ENCODE measurements around the gene PRSS1. TPM values are rescaled to one million over a fixed set of nuclear protein-coding genes. Genes with fewer than 3 reads are reported as not detected.
A peak's percentile ranks its signal among the peaks of the same experiment; 100 is the strongest.

The PRSS1 gene
- total and polyA plus RNA-seq, 2 donors (not counting 1 experiment from before 2014, with no cell fraction given) = not detected

DNA sequence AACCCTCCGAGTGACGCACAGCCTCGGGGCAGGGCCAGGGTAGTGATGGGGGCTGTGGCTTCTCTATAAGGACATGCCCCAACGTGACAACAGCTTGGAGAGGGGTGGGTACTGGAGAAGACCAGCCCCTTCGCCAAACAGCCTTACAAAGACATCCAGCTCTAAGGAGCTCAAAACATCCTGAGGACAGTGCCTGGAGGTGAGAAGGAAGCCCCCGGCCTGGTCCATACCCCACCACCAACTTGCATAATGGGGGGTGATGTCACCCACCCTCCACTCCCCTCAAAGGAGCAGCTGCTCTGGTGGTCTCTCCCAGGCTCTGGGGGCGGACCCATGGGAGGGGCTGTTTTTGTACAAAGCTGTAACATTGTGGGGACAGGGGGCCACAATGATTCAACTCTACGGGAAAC is 36.6 kb downstream of the PRSS1 start:
- Histone ChIP-seq H4K20me1 (ENCODE audit: control insufficient read depth, insufficient read depth, low read length, poor library complexity, severe bottlenecking) (no peaks in the 10 kb centered on the region), H2AFZ (ENCODE audit: insufficient read depth, low read depth, low read length, poor library complexity, severe bottlenecking) (no peak overlapping the region), H3K27me3 (replicated peaks in 1 of 4; ENCODE audit: control extremely low read depth in 1 of 4, control insufficient read depth in 3 of 4, insufficient read depth in 4 of 4, low read length in 3 of 4) (no peaks in the 10 kb centered on the region), H3K4me1 (ENCODE audit: control insufficient read depth in 2 of 2, insufficient read depth in 2 of 2, low read length in 2 of 2) (peaks cover 26 to 40% of the 10 kb centered on the region in 2 donors), H3K9ac (ENCODE audit: low read length) (no peak overlapping the region), H3K27ac (ENCODE audit: low read length in 2 of 2) (no peak overlapping the region), H3K4me2 (replicated peaks; ENCODE audit: low read depth, low read length, poor library complexity, severe bottlenecking) (no peak overlapping the region), H3K79me2 (ENCODE audit: control insufficient read depth, insufficient read depth, low read length) (no peaks in the 10 kb centered on the region), H3K4me3 (ENCODE audit: control extremely low read depth in 1 of 5, extremely low read depth in 1 of 5, insufficient read depth in 1 of 5, low read depth in 2 of 5, low read length in 4 of 5) (peak overlapping the region in 3 of 5 experiments; percentile 4 to 20 (median 9)), H3K9me3 (ENCODE audit: control extremely low read depth in 1 of 3, control insufficient read depth in 2 of 3, insufficient read depth in 1 of 3, low read length in 2 of 3) (no peaks in the 10 kb centered on the region), H3K36me3 (replicated peaks in 1 of 2; ENCODE audit: control extremely low read depth in 1 of 2, control insufficient read depth in 1 of 2, extremely low read depth in 1 of 2, insufficient read depth in 2 of 2, low read length in 1 of 2) (no peaks in the 10 kb centered on the region)
- peaks cover 56% of the 10 kb centered on the region for H3K4me1 Mint-ChIP-seq
- DNase-seq (peak; percentile 39), ATAC-seq (ENCODE audit: low read depth) (no peak)
- peaks cover 2% of the 10 kb centered on the region for H3K9me3 Mint-ChIP-seq (ENCODE audit: insufficient read depth)
- TF ChIP-seq, protein P1, sequence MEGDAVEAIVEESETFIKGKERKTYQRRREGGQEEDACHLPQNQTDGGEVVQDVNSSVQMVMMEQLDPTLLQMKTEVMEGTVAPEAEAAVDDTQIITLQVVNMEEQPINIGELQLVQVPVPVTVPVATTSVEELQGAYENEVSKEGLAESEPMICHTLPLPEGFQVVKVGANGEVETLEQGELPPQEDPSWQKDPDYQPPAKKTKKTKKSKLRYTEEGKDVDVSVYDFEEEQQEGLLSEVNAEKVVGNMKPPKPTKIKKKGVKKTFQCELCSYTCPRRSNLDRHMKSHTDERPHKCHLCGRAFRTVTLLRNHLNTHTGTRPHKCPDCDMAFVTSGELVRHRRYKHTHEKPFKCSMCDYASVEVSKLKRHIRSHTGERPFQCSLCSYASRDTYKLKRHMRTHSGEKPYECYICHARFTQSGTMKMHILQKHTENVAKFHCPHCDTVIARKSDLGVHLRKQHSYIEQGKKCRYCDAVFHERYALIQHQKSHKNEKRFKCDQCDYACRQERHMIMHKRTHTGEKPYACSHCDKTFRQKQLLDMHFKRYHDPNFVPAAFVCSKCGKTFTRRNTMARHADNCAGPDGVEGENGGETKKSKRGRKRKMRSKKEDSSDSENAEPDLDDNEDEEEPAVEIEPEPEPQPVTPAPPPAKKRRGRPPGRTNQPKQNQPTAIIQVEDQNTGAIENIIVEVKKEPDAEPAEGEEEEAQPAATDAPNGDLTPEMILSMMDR (IDR thresholded peaks at IDR 0.05) = no peak
- no peak for TF ChIP-seq EZH2 (IDR thresholded peaks at IDR 0.05; ENCODE audit: borderline replicate concordance, insufficient read depth, low read depth, low read length, poor library complexity, severe bottlenecking)
- H3K4me3 Mint-ChIP-seq = peak overlapping the region; percentile 26
- WGBS (ENCODE audit: insufficient coverage) = 100% methylated on average over 1 of the region's 8 CpGs
- peak overlapping the region; percentile 78 for H3K27ac Mint-ChIP-seq
- ChIA-PET POLR2A (interaction anchor here (8.5 to 18.8 kb wide), 2 partner anchors 10 to 25 kb away, joined by 205 to 961 read pairs; no protein-coding TSS in a partner anchor), CTCF (interaction anchor here (0.9 to 32.8 kb wide), 9 partner anchors 10 to 153 kb away, joined by 3 to 1138 read pairs (median 30); partner anchors contain the start of gene EPHB6)
- H3K27me3 Mint-ChIP-seq = no peaks in the 10 kb centered on the region
- intact Hi-C loops (cut with micrococcal nuclease) = no loop called here

DNA sequence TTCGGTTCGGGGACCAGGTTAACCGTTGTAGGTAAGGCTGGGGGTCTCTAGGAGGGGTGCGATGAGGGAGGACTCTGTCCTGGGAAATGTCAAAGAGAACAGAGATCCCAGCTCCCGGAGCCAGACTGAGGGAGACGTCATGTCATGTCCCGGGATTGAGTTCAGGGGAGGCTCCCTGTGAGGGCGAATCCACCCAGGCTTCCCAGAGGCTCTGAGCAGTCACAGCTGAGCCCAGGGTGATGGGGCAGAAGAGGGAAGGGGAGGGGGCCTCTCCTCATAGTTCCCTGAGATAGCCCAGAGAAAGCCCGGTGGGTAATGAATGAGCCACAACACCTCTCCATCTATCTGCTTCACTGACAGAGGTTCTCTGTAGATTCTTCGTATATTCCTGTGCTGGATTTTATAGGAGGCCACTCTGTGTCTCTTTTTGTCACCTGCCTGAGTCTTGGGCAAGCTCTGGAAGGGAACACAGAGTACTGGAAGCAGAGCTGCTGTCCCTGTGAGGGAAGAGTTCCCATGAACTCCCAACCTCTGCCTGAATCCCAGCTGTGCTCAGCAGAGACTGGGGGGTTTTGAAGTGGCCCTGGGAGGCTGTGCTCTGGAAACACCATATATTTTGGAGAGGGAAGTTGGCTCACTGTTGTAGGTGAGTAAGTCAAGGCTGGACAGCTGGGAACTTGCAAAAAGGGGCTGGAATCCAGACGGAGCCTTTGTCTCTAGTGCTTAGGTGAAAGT is 37.9 kb downstream of the PRSS1 start:
- Mint-ChIP-seq H3K4me3 (no peak overlapping the region), H3K9me3 (ENCODE audit: insufficient read depth) (peaks cover 2% of the 10 kb centered on the region), H3K27ac (peak overlapping the region; percentile 83), H3K4me1 (peaks cover 57% of the 10 kb centered on the region), H3K27me3 (no peaks in the 10 kb centered on the region)
- intact Hi-C loops (cut with micrococcal nuclease) = no loop called here
- H3K36me3 ChIP-seq (replicated peaks in 1 of 2; ENCODE audit: control extremely low read depth in 1 of 2, control insufficient read depth in 1 of 2, extremely low read depth in 1 of 2, insufficient read depth in 2 of 2, low read length in 1 of 2) = no peaks in the 10 kb centered on the region
- TF ChIP-seq, protein P1 (IDR thresholded peaks at IDR 0.05) = no peak
- no peak for TF ChIP-seq EZH2 (IDR thresholded peaks at IDR 0.05; ENCODE audit: borderline replicate concordance, insufficient read depth, low read depth, low read length, poor library complexity, severe bottlenecking)
- ChIA-PET POLR2A (interaction anchor here (0.5 to 18.8 kb wide), 3 partner anchors 9 to 73 kb away, joined by 5 to 961 read pairs (median 205); no protein-coding TSS in a partner anchor), CTCF (interaction anchor here (1.0 to 32.8 kb wide), 6 partner anchors 9 to 155 kb away, joined by 4 to 1138 read pairs (median 29); no protein-coding TSS in a partner anchor)
- H3K4me1 ChIP-seq (ENCODE audit: control insufficient read depth in 2 of 2, insufficient read depth in 2 of 2, low read length in 2 of 2) = peaks cover 28 to 43% of the 10 kb centered on the region in 2 donors
- no peaks in the 10 kb centered on the region for H3K79me2 ChIP-seq (ENCODE audit: control insufficient read depth, insufficient read depth, low read length)
- peak overlapping the region; percentile 1 for H2AFZ ChIP-seq (ENCODE audit: insufficient read depth, low read depth, low read length, poor library complexity, severe bottlenecking)
- no peak for ATAC-seq (ENCODE audit: low read depth)
- H3K9me3 ChIP-seq (ENCODE audit: control extremely low read depth in 1 of 3, control insufficient read depth in 2 of 3, insufficient read depth in 1 of 3, low read length in 2 of 3) = no peaks in the 10 kb centered on the region
- no peak overlapping the region for H3K9ac ChIP-seq (ENCODE audit: low read length)
- H3K4me3 ChIP-seq (ENCODE audit: control extremely low read depth in 1 of 5, extremely low read depth in 1 of 5, insufficient read depth in 1 of 5, low read depth in 2 of 5, low read length in 4 of 5) = no peak overlapping the region
- H4K20me1 ChIP-seq (ENCODE audit: control insufficient read depth, insufficient read depth, low read length, poor library complexity, severe bottlenecking) = no peaks in the 10 kb centered on the region
- 96% methylated on average over 10 of the region's 11 CpGs for WGBS (ENCODE audit: insufficient coverage)
- no peak for DNase-seq
- no peak overlapping the region for H3K4me2 ChIP-seq (replicated peaks; ENCODE audit: low read depth, low read length, poor library complexity, severe bottlenecking)
- no peak overlapping the region for H3K27ac ChIP-seq (ENCODE audit: low read length in 2 of 2)
- H3K27me3 ChIP-seq (replicated peaks in 1 of 4; ENCODE audit: control extremely low read depth in 1 of 4, control insufficient read depth in 3 of 4, insufficient read depth in 4 of 4, low read length in 3 of 4) = no peaks in the 10 kb centered on the region

All from B cell (primary cell).